Gastrocnemius medialis (tissue), 4 donors: ENCODE results near the gene LRRC8D.

ENCODE experiments used
- CTCF ChIP-seq, 5 experiments: fragments of 450-650 bp in 3 of 5; fragments of 200-600 bp in 2 of 5; sonication (generic) in 2 of 5; IDR thresholded peaks in 4 of 5; conservative IDR thresholded peaks in 1 of 5; 1 replicate in 4 of 5; 2 replicates in 1 of 5; pipeline ENCODE4 v1.5.1; 2016 to 2019; ENCODE audit warnings: antibody characterized with exemption in 5 of 5, mild to moderate bottlenecking in 3 of 5, moderate library complexity in 3 of 5
- POLR2A ChIP-seq, 2 donors: fragments of 450-650 bp; IDR thresholded peaks; one replicate each; pipeline ENCODE4 v1.6.1; 2017; ENCODE audit warnings: antibody characterized with exemption in 2 of 2, mild to moderate bottlenecking in 2 of 2, moderate library complexity in 2 of 2

DNA sequence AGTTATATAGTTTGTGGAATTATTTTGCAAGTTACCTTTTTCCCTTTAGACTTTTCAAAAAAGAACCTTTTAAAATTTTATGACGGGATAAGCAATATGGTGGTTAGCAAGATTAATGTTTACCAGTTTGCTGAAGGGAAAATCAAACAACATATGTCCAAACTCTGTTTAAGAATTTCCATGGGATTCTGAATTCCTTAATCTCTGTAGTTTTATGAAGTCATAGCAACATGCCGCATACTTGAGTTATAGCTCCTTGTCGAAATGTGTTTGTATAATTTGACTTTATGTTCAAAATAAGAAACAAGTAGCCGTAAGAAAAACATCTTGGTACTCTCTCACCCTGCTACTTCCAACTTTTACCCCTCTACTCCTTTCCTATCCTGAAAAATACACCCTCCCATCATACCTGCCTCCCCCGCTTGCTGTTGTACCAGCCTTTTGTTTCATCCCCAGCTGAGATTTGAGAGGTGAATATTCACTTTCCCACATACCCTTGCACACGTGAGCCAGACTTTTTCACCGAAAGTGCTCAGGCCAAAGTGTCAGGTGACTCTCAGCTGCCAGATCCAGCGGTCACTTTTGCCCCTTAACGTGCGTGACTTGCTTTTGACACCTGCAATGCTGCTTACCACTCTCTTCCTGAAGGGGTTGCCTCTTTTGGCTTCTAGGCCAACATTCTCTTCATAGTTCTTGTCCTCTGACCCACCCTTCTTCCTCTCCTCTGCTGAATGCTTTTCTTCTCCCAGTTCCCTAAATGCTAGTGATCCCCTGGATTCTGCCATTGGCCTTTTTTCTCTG lies 90.6 kb downstream of the LRRC8D start:
- TF ChIP-seq CTCF (IDR thresholded peaks at IDR 0.05 in 4 of 5, conservative IDR thresholded peaks at IDR 0.05 in 1 of 5) (no peak), POLR2A (IDR thresholded peaks at IDR 0.05) (no peak)
